ENCODE results near the gene MTCP1. TPM values are rescaled to one million over a fixed set of nuclear protein-coding genes. Genes with fewer than 3 reads are reported as not detected.

Gene MTCP1
- total and polyA plus RNA-seq, 9 of the 15 experiments (the other 6 are each of a cell fraction or from before 2014, with no cell fraction given), result 12.7 to 28.0 (median 22.9) TPM

DNA sequence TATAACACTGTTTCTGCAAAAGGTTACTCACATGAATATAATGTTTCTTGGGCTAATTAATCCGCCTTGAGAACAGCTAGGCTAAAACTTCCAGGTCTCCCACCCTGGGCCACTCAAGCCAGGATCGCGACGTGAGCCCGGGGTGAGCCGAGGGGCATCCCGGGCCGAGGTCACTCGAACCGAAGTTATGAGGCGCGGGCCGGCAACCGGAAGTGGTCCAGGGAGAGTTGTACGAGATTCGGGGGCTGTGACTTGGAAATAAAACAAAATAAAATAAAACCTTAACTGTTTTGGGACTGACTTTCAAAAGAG, 317 bp downstream of the MTCP1 start (continued):
- TF ChIP-seq CC2D1A (IDR thresholded peaks at IDR 0.05), result no peak
- peak; percentile 54; the same call in 1 of the 2 replicates for TF ChIP-seq GABPB1 (CRISPR knock-in tag; IDR thresholded peaks at IDR 0.05)
- no peak for TF ChIP-seq PHF21A (IDR thresholded peaks at IDR 0.05; ENCODE audit: borderline replicate concordance, low read depth)
- TF ChIP-seq FOS (IDR thresholded peaks at IDR 0.05; ENCODE audit: extremely low read depth, insufficient read length), result no peak
- no peak for TF ChIP-seq CBX5 (IDR thresholded peaks at IDR 0.05; ENCODE audit: borderline replicate concordance, low read depth)
- TF ChIP-seq NFRKB (IDR thresholded peaks at IDR 0.05; ENCODE audit: low read depth), result no peak
- TF ChIP-seq PHF20 (IDR thresholded peaks at IDR 0.05; ENCODE audit: partially characterized antibody), result peak; percentile 49
- TF ChIP-seq DDX20 (tag; IDR thresholded peaks at IDR 0.05; ENCODE audit: low read depth), result no peak
- TF ChIP-seq ETV6 (IDR thresholded peaks at IDR 0.05; ENCODE audit: borderline replicate concordance in 1 of 2, low read depth in 2 of 2, low read length in 1 of 2), result no peak
- no peak for TF ChIP-seq ETV6 (CRISPR knock-in tag; IDR thresholded peaks at IDR 0.05; ENCODE audit: borderline replicate concordance)
- TF ChIP-seq NCOA4 (IDR thresholded peaks at IDR 0.05; ENCODE audit: partially characterized antibody), result no peak
- TF ChIP-seq MCM5 (IDR thresholded peaks at IDR 0.05; ENCODE audit: low read depth), result no peak
- no peak for TF ChIP-seq RUNX1 (IDR thresholded peaks at IDR 0.05; ENCODE audit: low read depth)
- no peak for TF ChIP-seq YY1 (IDR thresholded peaks at IDR 0.05; ENCODE audit: borderline replicate concordance in 1 of 3, control insufficient read depth in 1 of 3, extremely low read depth in 1 of 3, insufficient read depth in 3 of 3, insufficient read length in 1 of 3, insufficient replicate concordance in 2 of 3, low read depth in 1 of 3, low read length in 2 of 3)
- no peak for TF ChIP-seq MEF2A (IDR thresholded peaks at IDR 0.05; ENCODE audit: control insufficient read depth, low read depth, low read length)
- no peak for TF ChIP-seq SRSF3 (IDR thresholded peaks at IDR 0.05; ENCODE audit: insufficient read depth, low read length)
- TF ChIP-seq MAFK (IDR thresholded peaks at IDR 0.05; ENCODE audit: low read length), result no peak
- TF ChIP-seq RBM15 (IDR thresholded peaks at IDR 0.05; ENCODE audit: insufficient read depth, low read length), result no peak
- no peak for TF ChIP-seq GTF2E2 (tag; IDR thresholded peaks at IDR 0.05)
- no peak for TF ChIP-seq ZNF766 (CRISPR knock-in tag; conservative IDR thresholded peaks at IDR 0.05)
- TF ChIP-seq HNRNPLL (IDR thresholded peaks at IDR 0.05; ENCODE audit: low read depth, low read length, poor library complexity, severe bottlenecking), result no peak
